SU-DHL-6 (cell line): ENCODE measurements around the gene CPSF4L.

Source experiments
- CTCF ChIP-seq: fragments of 200-600 bp; sonication (generic); IDR thresholded peaks from one replicate; pipeline ENCODE4 v1.5.1; 2017; ENCODE audit warnings: antibody characterized with exemption, mild to moderate bottlenecking, low read length, moderate library complexity; ENCODE audit not compliant: insufficient read depth, poor library complexity, severe bottlenecking
- EZH2phosphoT487 ChIP-seq: fragments of 200-600 bp; sonication (generic), shearing (Covaris generic); conservative IDR thresholded peaks from 2 replicates; pipeline ENCODE4 v1.6.1; 2018; ENCODE audit warnings: mild to moderate bottlenecking, antibody characterized with exemption, low read length, moderate library complexity, mixed read lengths

GRCh38 chr17:73262676-73263642 lies 1.3 kb upstream of the CPSF4L start:
- TF ChIP-seq CTCF (no peak), EZH2phosphoT487 (no peak)
